ENCODE results near the gene BLNK. TPM values are rescaled to one million over a fixed set of nuclear protein-coding genes. Genes with fewer than 3 reads are reported as not detected.

Gene BLNK
- total RNA-seq, 1 experiment from 2014 or later, result not detected

GRCh38 chr10:96280859-96281258 lies 9.5 kb upstream of the BLNK start:
- BruUV-seq (replicated peaks), result no TSS peak

DNA sequence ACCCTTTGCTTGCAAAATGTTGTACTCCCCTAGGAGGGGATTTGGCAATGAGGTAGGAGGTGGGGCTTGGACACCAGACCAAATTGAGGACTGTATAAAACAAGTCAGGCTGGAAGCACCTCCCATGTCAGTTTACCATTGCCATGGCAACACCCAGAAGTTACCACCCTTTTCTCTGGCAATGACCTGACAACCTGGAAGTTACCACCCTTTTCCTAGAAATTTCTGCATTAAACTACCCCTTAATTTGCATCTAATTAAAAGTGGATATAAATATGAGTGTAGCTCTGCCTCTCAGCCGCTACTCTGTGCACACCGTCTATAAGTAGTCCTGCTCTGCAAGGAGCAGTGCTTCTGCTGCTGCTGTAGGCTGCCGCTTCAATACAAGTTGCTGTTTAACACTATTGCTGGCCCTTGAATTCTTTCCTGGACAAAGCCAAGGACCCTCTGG lies 7.8 kb upstream of the BLNK start:
- ChIA-PET POLR2A (ENCODE audit: low non-redundant PET) (no interaction called here), CTCF (no interaction called here)
- TF ChIP-seq EZH2 (IDR thresholded peaks at IDR 0.05; ENCODE audit: borderline replicate concordance, low read depth, low read length, poor library complexity, severe bottlenecking), result no peak
- TF ChIP-seq CTCF (conservative IDR thresholded peaks at IDR 0.05; ENCODE audit: low read depth, low read length), result no peak
- intact Hi-C loops (cut with micrococcal nuclease; ENCODE audit: unreplicated experiment), result no loop called here
- no peaks in the 10 kb centered on the region for H3K9me3 ChIP-seq (ENCODE audit: low read depth, low read length, poor library complexity, severe bottlenecking)
- H3K27ac ChIP-seq (ENCODE audit: low read depth, low read length, poor library complexity, severe bottlenecking), result no peak overlapping the region
- no peak for DNase-seq (ENCODE audit: low spot score)
- no peaks in the 10 kb centered on the region for H3K4me1 ChIP-seq (ENCODE audit: insufficient read depth, low read length, poor library complexity, severe bottlenecking)
- no TSS peak for BruUV-seq (replicated peaks)
- H3K4me3 ChIP-seq (ENCODE audit: low read depth, low read length, poor library complexity, severe bottlenecking), result no peak overlapping the region
- H3K36me3 ChIP-seq (ENCODE audit: insufficient read depth, low read length, poor library complexity, severe bottlenecking), result no peaks in the 10 kb centered on the region
- H3K27me3 ChIP-seq (replicated peaks; ENCODE audit: insufficient read depth, low read depth, low read length, poor library complexity), result no peaks in the 10 kb centered on the region

More at GRCh38 chr10:96280859-96281258, 9.5 kb upstream of the BLNK start:
- ChIA-PET CTCF (no interaction called here), POLR2A (ENCODE audit: low non-redundant PET) (no interaction called here)
- no peak overlapping the region for H3K27ac ChIP-seq (ENCODE audit: low read depth, low read length, poor library complexity, severe bottlenecking)
- H3K27me3 ChIP-seq (replicated peaks; ENCODE audit: insufficient read depth, low read depth, low read length, poor library complexity), result no peaks in the 10 kb centered on the region
- no peaks in the 10 kb centered on the region for H3K36me3 ChIP-seq (ENCODE audit: insufficient read depth, low read length, poor library complexity, severe bottlenecking)
- H3K4me3 ChIP-seq (ENCODE audit: low read depth, low read length, poor library complexity, severe bottlenecking), result no peak overlapping the region
- no peak for TF ChIP-seq EZH2 (IDR thresholded peaks at IDR 0.05; ENCODE audit: borderline replicate concordance, low read depth, low read length, poor library complexity, severe bottlenecking)
- H3K9me3 ChIP-seq (ENCODE audit: low read depth, low read length, poor library complexity, severe bottlenecking), result no peaks in the 10 kb centered on the region
- intact Hi-C loops (cut with micrococcal nuclease; ENCODE audit: unreplicated experiment), result no loop called here
- DNase-seq (ENCODE audit: low spot score), result no peak
- no peaks in the 10 kb centered on the region for H3K4me1 ChIP-seq (ENCODE audit: insufficient read depth, low read length, poor library complexity, severe bottlenecking)

DNA sequence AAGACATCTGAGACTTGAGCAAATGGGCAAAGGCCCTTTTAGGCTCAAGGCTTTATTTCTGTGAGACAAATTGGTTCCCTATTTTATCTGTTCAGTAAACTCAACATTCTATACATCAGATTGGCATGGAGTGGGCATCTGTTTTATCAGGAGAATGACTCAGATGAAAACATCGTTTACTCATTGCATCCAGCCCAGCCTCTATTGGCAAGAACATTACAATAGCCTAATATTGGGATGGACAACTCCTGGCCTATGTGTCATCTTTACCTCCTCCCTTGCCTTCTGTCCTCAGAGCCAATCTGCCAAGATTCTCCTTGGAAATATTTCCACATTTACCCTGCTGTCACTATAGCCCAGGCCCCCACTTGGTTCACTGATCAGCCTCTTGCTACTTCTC lies 5.5 kb upstream of the BLNK start:
- Histone ChIP-seq H3K4me1 (ENCODE audit: insufficient read depth, low read length, poor library complexity, severe bottlenecking) (no peaks in the 10 kb centered on the region), H3K4me3 (ENCODE audit: low read depth, low read length, poor library complexity, severe bottlenecking) (no peak overlapping the region), H3K36me3 (ENCODE audit: insufficient read depth, low read length, poor library complexity, severe bottlenecking) (no peaks in the 10 kb centered on the region), H3K9me3 (ENCODE audit: low read depth, low read length, poor library complexity, severe bottlenecking) (no peaks in the 10 kb centered on the region), H3K27ac (ENCODE audit: low read depth, low read length, poor library complexity, severe bottlenecking) (no peak overlapping the region), H3K27me3 (replicated peaks; ENCODE audit: insufficient read depth, low read depth, low read length, poor library complexity) (no peaks in the 10 kb centered on the region)
- BruUV-seq (replicated peaks), result no TSS peak
- DNase-seq (ENCODE audit: low spot score), result no peak
- intact Hi-C loops (cut with micrococcal nuclease; ENCODE audit: unreplicated experiment), result no loop called here
- TF ChIP-seq CTCF (conservative IDR thresholded peaks at IDR 0.05; ENCODE audit: low read depth, low read length), result no peak
- no peak for TF ChIP-seq EZH2 (IDR thresholded peaks at IDR 0.05; ENCODE audit: borderline replicate concordance, low read depth, low read length, poor library complexity, severe bottlenecking)
- POLR2A ChIA-PET (ENCODE audit: low non-redundant PET), result no interaction called here
- CTCF ChIA-PET, result no interaction called here

DNA sequence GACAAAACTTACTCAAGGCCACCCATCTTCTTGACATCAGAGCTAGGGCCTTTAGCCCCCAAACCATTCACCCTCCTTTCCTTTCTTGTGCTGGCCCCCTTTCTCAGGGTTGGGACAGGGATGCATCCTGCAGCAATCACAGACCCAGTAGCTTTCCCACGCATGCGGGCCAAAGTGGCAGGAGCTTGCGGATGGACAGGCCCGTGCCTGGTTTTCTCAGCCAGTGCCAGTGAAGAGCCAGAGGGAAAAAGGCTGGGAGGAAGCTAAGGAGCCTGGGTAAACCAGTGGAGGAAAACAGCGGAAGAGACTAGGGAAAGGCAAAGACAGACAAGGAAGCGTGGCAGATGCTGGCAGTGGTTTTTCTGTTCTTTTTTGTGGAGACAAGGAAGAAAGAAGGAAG lies 5.1 kb upstream of the BLNK start:
- no peaks in the 10 kb centered on the region for H3K36me3 ChIP-seq (ENCODE audit: insufficient read depth, low read length, poor library complexity, severe bottlenecking)
- ChIA-PET CTCF (no interaction called here), POLR2A (ENCODE audit: low non-redundant PET) (no interaction called here)
- no peaks in the 10 kb centered on the region for H3K4me1 ChIP-seq (ENCODE audit: insufficient read depth, low read length, poor library complexity, severe bottlenecking)
- no peaks in the 10 kb centered on the region for H3K9me3 ChIP-seq (ENCODE audit: low read depth, low read length, poor library complexity, severe bottlenecking)
- H3K27me3 ChIP-seq (replicated peaks; ENCODE audit: insufficient read depth, low read depth, low read length, poor library complexity), result no peaks in the 10 kb centered on the region
- TF ChIP-seq CTCF (conservative IDR thresholded peaks at IDR 0.05; ENCODE audit: low read depth, low read length), result no peak
- TF ChIP-seq EZH2 (IDR thresholded peaks at IDR 0.05; ENCODE audit: borderline replicate concordance, low read depth, low read length, poor library complexity, severe bottlenecking), result no peak
- DNase-seq (ENCODE audit: low spot score), result no peak
- H3K4me3 ChIP-seq (ENCODE audit: low read depth, low read length, poor library complexity, severe bottlenecking), result no peak overlapping the region
- intact Hi-C loops (cut with micrococcal nuclease; ENCODE audit: unreplicated experiment), result no loop called here
- BruUV-seq (replicated peaks), result no TSS peak
- no peak overlapping the region for H3K27ac ChIP-seq (ENCODE audit: low read depth, low read length, poor library complexity, severe bottlenecking)

All from A673 (cell line).